Measurements from ENCODE around the gene C1orf116. TPM values are rescaled to one million over a fixed set of nuclear protein-coding genes. Genes with fewer than 3 reads are reported as not detected.

Gene C1orf116
- total RNA-seq, 1 experiment from 2014 or later: 36.7 TPM

DNA sequence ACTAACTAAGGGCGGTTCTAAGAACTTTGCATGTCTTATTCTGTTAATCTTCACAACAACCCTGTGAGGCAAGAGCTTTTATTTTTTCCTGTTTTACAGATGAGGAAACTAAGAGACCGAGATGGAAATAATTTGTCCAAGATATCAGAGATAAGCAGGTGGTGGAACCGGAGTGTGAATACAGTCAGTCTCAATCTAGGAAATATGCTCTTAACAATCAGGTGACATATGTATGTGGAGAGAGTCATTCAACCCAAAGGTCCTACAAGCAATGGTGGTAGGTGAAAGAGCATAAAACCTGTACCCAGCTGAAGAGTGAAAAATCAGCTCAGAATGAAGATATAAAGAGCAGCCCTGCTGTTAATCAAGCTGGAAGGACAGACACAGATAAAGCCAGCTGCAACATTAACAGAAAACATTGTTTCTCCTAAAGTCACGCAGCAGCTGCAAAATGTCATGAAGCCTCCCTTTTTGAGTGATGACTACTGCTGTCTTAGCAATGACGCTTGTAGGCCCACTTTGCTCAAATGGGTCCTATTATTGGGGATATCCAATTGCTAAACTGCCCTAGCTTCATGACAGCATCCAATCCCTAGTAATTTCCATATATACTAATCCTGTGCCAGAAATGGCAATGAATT is 31.8 kb downstream of the C1orf116 start:
- Histone ChIP-seq H3K4me1 (replicated peaks; ENCODE audit: insufficient read depth) (peaks cover 58% of the 10 kb centered on the region), H3K4me2 (peak overlapping the region; percentile 70), H3K79me2 (ENCODE audit: low read depth) (no peaks in the 10 kb centered on the region), H3K36me3 (ENCODE audit: low read depth) (no peaks in the 10 kb centered on the region), H3K9me2 (ENCODE audit: insufficient read depth) (no peaks in the 10 kb centered on the region), H3K4me3 (no peak overlapping the region), H3K27ac (peak overlapping the region; percentile 93), H2AFZ (no peak overlapping the region), H4K20me1 (ENCODE audit: insufficient read depth) (no peaks in the 10 kb centered on the region), H3K27me3 (ENCODE audit: insufficient read depth, low read depth) (no peaks in the 10 kb centered on the region), H3F3A (ENCODE audit: insufficient read depth, low read depth) (peaks cover 36% of the 10 kb centered on the region), H3K9me3 (ENCODE audit: insufficient read depth, low read depth) (no peaks in the 10 kb centered on the region)
- no peak for TF ChIP-seq EZH2 (IDR thresholded peaks at IDR 0.05; ENCODE audit: low read depth)
- TF ChIP-seq, protein P1, sequence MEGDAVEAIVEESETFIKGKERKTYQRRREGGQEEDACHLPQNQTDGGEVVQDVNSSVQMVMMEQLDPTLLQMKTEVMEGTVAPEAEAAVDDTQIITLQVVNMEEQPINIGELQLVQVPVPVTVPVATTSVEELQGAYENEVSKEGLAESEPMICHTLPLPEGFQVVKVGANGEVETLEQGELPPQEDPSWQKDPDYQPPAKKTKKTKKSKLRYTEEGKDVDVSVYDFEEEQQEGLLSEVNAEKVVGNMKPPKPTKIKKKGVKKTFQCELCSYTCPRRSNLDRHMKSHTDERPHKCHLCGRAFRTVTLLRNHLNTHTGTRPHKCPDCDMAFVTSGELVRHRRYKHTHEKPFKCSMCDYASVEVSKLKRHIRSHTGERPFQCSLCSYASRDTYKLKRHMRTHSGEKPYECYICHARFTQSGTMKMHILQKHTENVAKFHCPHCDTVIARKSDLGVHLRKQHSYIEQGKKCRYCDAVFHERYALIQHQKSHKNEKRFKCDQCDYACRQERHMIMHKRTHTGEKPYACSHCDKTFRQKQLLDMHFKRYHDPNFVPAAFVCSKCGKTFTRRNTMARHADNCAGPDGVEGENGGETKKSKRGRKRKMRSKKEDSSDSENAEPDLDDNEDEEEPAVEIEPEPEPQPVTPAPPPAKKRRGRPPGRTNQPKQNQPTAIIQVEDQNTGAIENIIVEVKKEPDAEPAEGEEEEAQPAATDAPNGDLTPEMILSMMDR (conservative IDR thresholded peaks at IDR 0.05): no peak
- BruUV-seq (replicated peaks): no TSS peak
- POLR2A ChIA-PET (ENCODE audit: unreplicated experiment): interaction anchor here (0.5 to 0.7 kb wide), 2 partner anchors 52 to 500 kb away, joined by 5 read pairs; no protein-coding TSS in a partner anchor
- intact Hi-C loops (cut with micrococcal nuclease; ENCODE audit: unreplicated experiment): loop anchor here (5.0 kb wide), 1 partner anchor 392 kb away; no protein-coding TSS in a partner anchor
- CTCF ChIA-PET: no interaction called here
- DNase-seq: peak in 1 of 2 experiments; percentile 91

GRCh38 chr1:206998816-206999215 is 33.7 kb downstream of the C1orf116 start:
- H3K9me3 ChIP-seq (ENCODE audit: insufficient read depth, low read depth): no peaks in the 10 kb centered on the region
- DNase-seq: no peak
- no peak overlapping the region for H2AFZ ChIP-seq
- no TSS peak for BruUV-seq (replicated peaks)
- TF ChIP-seq EZH2 (IDR thresholded peaks at IDR 0.05; ENCODE audit: low read depth): no peak
- TF ChIP-seq, protein P1 (conservative IDR thresholded peaks at IDR 0.05): no peak
- H3K27me3 ChIP-seq (ENCODE audit: insufficient read depth, low read depth): no peaks in the 10 kb centered on the region
- no peak overlapping the region for H3K4me2 ChIP-seq
- no peak overlapping the region for H3K4me3 ChIP-seq
- no peaks in the 10 kb centered on the region for H4K20me1 ChIP-seq (ENCODE audit: insufficient read depth)
- CTCF ChIA-PET: no interaction called here
- POLR2A ChIA-PET (ENCODE audit: unreplicated experiment): no interaction called here
- H3K79me2 ChIP-seq (ENCODE audit: low read depth): no peaks in the 10 kb centered on the region
- no peak overlapping the region for H3K27ac ChIP-seq
- intact Hi-C loops (cut with micrococcal nuclease; ENCODE audit: unreplicated experiment): no loop called here
- peaks cover 39% of the 10 kb centered on the region for H3K4me1 ChIP-seq (replicated peaks; ENCODE audit: insufficient read depth)
- H3F3A ChIP-seq (ENCODE audit: insufficient read depth, low read depth): peaks cover 32% of the 10 kb centered on the region
- H3K9me2 ChIP-seq (ENCODE audit: insufficient read depth): no peaks in the 10 kb centered on the region
- no peaks in the 10 kb centered on the region for H3K36me3 ChIP-seq (ENCODE audit: low read depth)

GRCh38 chr1:206992790-206993189 is 39.8 kb downstream of the C1orf116 start:
- Histone ChIP-seq H3K36me3 (ENCODE audit: low read depth) (no peaks in the 10 kb centered on the region), H3K27me3 (ENCODE audit: insufficient read depth, low read depth) (no peaks in the 10 kb centered on the region), H4K20me1 (ENCODE audit: insufficient read depth) (no peaks in the 10 kb centered on the region), H3K79me2 (ENCODE audit: low read depth) (no peaks in the 10 kb centered on the region), H3K9me2 (ENCODE audit: insufficient read depth) (no peaks in the 10 kb centered on the region), H2AFZ (no peak overlapping the region), H3K9me3 (ENCODE audit: insufficient read depth, low read depth) (no peaks in the 10 kb centered on the region), H3K4me2 (no peak overlapping the region), H3F3A (ENCODE audit: insufficient read depth, low read depth) (no peaks in the 10 kb centered on the region), H3K27ac (no peak overlapping the region), H3K4me3 (no peak overlapping the region), H3K4me1 (replicated peaks; ENCODE audit: insufficient read depth) (no peaks in the 10 kb centered on the region)
- intact Hi-C loops (cut with micrococcal nuclease; ENCODE audit: unreplicated experiment): no loop called here
- CTCF ChIA-PET: no interaction called here
- no TSS peak for BruUV-seq (replicated peaks)
- no peak for DNase-seq
- POLR2A ChIA-PET (ENCODE audit: unreplicated experiment): no interaction called here
- TF ChIP-seq, protein P1 (conservative IDR thresholded peaks at IDR 0.05): no peak
- TF ChIP-seq EZH2 (IDR thresholded peaks at IDR 0.05; ENCODE audit: low read depth): no peak
